HG03521 (cell line): ENCODE results near the gene RAB27B.
"Not testable (repeated sequence)": the region's sequence is repeated elsewhere in the genome, so short reads cannot be mapped to it uniquely, and the experiment has no call there.

ENCODE experiments used
- ATAC-seq: cut with Tn5 transposase; IDR thresholded peaks from one replicate; pipeline ENCODE4 v1.9.1; 2021; ENCODE audit warnings: mild to moderate bottlenecking, moderate library complexity; ENCODE audit not compliant: unreplicated experiment

RAB27B gene

GRCh38 chr18:54813977-54814565, 14.2 kb upstream of the RAB27B start:
- no peak for ATAC-seq

- ATAC-seq = no peak
These were observed 13.2 kb upstream of the RAB27B start for GRCh38 chr18:54815086-54815485.

GRCh38 chr18:54820785-54821275, 7.4 kb upstream of the RAB27B start:
- ATAC-seq = not testable (repeated sequence)

GRCh38 chr18:54822872-54823845, 5.1 kb upstream of the RAB27B start:
- ATAC-seq = no peak

- ATAC-seq = no peak
These were observed 3.5 kb upstream of the RAB27B start for GRCh38 chr18:54824761-54825160.

GRCh38 chr18:54825601-54826344, 2.5 kb upstream of the RAB27B start:
- ATAC-seq = no peak

GRCh38 chr18:54828986-54829385, 709 bp downstream of the RAB27B start:
- no peak for ATAC-seq

- ATAC-seq = no peak
These were observed 1.6 kb downstream of the RAB27B start for GRCh38 chr18:54829856-54830255.

GRCh38 chr18:54830260-54830659, 2.0 kb downstream of the RAB27B start:
- ATAC-seq = no peak

GRCh38 chr18:54830866-54831265, 2.6 kb downstream of the RAB27B start:
- ATAC-seq = no peak

- ATAC-seq = no peak
These were observed 7.7 kb downstream of the RAB27B start for GRCh38 chr18:54835944-54836343.

GRCh38 chr18:54843314-54843713, 15.0 kb downstream of the RAB27B start:
- no peak for ATAC-seq

GRCh38 chr18:54845787-54846186, 17.5 kb downstream of the RAB27B start:
- no peak for ATAC-seq

GRCh38 chr18:54848121-54848520, 19.8 kb downstream of the RAB27B start:
- ATAC-seq = no peak

- no peak for ATAC-seq
These were observed 21.4 kb downstream of the RAB27B start for GRCh38 chr18:54849683-54850082.

GRCh38 chr18:54850598-54850997, 22.3 kb downstream of the RAB27B start:
- no peak for ATAC-seq

- ATAC-seq = no peak
These were observed 24.8 kb downstream of the RAB27B start for GRCh38 chr18:54852780-54853675.

- ATAC-seq = not testable (repeated sequence)
These were observed 26.8 kb downstream of the RAB27B start for GRCh38 chr18:54855050-54855449.

- no peak for ATAC-seq
These were observed 27.9 kb downstream of the RAB27B start for GRCh38 chr18:54856105-54856646.

GRCh38 chr18:54857499-54857898, 29.2 kb downstream of the RAB27B start:
- no peak for ATAC-seq
